ENCODE results near the gene PTPRZ1.

- no peak for TF ChIP-seq POLR2A (IDR thresholded peaks at IDR 0.05; ENCODE audit: low read length)
- no peak for TF ChIP-seq GATA1 (IDR thresholded peaks at IDR 0.05; ENCODE audit: low read depth, low read length)
These were observed 19.7 kb upstream of the PTPRZ1 start for GRCh38 chr7:121853307-121853706.

Data from erythroblast (primary cell).